PFSK-1 (cell line): ENCODE measurements around the gene CLTA.
A peak's percentile ranks its signal among the peaks of the same experiment; 100 is the strongest.

Experiments
- FOXP2 ChIP-seq: optimal IDR thresholded peaks from 2 replicates; pipeline ENCODE3; 2011; ENCODE audit warnings: borderline replicate concordance, control low read depth, inconsistent platforms; ENCODE audit not compliant: insufficient read depth; ENCODE audit errors: extremely low read length, extremely low read depth
- POLR2AphosphoS5 ChIP-seq: IDR thresholded peaks from 2 replicates; pipeline ENCODE4 v1.6.1; 2012; ENCODE audit warnings: low read depth, mild to moderate bottlenecking, control low read depth, low read length, moderate library complexity
- SIN3A ChIP-seq: IDR thresholded peaks from 2 replicates; pipeline ENCODE4 v1.6.1; 2012; ENCODE audit warnings: mild to moderate bottlenecking, low read length, moderate library complexity, borderline replicate concordance; ENCODE audit not compliant: insufficient read depth
- TAF1 ChIP-seq: IDR thresholded peaks from 2 replicates; pipeline ENCODE4 v1.6.1; 2012; ENCODE audit warnings: low read length, control low read depth, borderline replicate concordance; ENCODE audit not compliant: insufficient read depth
- TF ChIP-seq, protein P1 (sequence below), 2 experiments: IDR thresholded peaks; 2 replicates each; pipeline versions ENCODE4 v1.6.1 to v1.8.0; 2011 to 2012; ENCODE audit warnings: low read depth in 2 of 2, low read length in 2 of 2, control low read depth in 1 of 2, inconsistent platforms in 1 of 2, mild to moderate bottlenecking in 1 of 2, moderate library complexity in 1 of 2; ENCODE audit not compliant: insufficient read depth in 1 of 2

The CLTA gene

DNA sequence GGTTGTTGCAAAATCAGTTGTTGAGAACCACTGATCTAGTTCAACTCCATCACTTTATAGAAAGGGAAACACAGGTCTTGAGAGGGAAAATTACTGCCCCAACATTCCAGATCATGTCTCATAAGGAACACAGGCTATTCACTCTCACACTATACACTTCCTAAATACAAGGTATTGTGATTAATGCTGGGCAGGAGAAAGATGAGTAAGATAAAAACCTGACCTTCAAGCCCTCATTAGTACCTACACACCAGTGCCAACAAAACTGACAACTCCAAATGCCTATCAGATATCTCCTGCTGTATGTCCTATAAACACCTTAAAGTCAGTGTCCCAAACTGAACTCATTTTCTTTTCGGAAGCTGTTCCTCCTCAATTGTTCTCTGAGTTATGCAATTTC lies 59.4 kb downstream of the CLTA start:
- TF ChIP-seq SIN3A, result no peak
- TF ChIP-seq FOXP2, result no peak
- TF ChIP-seq, protein P1, sequence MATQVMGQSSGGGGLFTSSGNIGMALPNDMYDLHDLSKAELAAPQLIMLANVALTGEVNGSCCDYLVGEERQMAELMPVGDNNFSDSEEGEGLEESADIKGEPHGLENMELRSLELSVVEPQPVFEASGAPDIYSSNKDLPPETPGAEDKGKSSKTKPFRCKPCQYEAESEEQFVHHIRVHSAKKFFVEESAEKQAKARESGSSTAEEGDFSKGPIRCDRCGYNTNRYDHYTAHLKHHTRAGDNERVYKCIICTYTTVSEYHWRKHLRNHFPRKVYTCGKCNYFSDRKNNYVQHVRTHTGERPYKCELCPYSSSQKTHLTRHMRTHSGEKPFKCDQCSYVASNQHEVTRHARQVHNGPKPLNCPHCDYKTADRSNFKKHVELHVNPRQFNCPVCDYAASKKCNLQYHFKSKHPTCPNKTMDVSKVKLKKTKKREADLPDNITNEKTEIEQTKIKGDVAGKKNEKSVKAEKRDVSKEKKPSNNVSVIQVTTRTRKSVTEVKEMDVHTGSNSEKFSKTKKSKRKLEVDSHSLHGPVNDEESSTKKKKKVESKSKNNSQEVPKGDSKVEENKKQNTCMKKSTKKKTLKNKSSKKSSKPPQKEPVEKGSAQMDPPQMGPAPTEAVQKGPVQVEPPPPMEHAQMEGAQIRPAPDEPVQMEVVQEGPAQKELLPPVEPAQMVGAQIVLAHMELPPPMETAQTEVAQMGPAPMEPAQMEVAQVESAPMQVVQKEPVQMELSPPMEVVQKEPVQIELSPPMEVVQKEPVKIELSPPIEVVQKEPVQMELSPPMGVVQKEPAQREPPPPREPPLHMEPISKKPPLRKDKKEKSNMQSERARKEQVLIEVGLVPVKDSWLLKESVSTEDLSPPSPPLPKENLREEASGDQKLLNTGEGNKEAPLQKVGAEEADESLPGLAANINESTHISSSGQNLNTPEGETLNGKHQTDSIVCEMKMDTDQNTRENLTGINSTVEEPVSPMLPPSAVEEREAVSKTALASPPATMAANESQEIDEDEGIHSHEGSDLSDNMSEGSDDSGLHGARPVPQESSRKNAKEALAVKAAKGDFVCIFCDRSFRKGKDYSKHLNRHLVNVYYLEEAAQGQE (IDR thresholded peaks at IDR 0.05; ENCODE audit: insufficient read depth in 1 of 2, low read depth in 2 of 2, low read length in 2 of 2), result no peak
- no peak for TF ChIP-seq POLR2AphosphoS5
- no peak for TF ChIP-seq TAF1

DNA sequence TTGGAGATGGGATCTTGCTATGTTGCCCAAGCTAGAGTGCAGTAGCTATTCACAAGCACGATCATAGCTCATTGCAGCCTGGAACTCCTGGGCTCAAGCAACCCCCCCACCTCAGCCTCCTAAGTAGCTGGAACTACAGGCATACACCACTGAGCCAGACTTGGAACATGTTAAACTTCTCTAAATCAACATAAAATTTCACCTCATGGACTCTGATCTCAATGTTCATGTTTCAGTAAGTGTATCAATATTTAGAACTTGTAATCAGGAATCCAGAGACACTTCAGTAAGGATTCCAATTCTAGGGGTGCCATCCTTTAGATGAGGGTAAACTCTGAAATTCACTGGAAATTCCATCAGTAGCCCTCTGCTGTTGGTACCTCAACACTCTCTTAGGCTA lies 60.7 kb downstream of the CLTA start:
- TF ChIP-seq, protein P1 (IDR thresholded peaks at IDR 0.05; ENCODE audit: insufficient read depth in 1 of 2, low read depth in 2 of 2, low read length in 2 of 2), result no peak
- TF ChIP-seq SIN3A (no peak), POLR2AphosphoS5 (no peak), FOXP2 (no peak), TAF1 (no peak)

DNA sequence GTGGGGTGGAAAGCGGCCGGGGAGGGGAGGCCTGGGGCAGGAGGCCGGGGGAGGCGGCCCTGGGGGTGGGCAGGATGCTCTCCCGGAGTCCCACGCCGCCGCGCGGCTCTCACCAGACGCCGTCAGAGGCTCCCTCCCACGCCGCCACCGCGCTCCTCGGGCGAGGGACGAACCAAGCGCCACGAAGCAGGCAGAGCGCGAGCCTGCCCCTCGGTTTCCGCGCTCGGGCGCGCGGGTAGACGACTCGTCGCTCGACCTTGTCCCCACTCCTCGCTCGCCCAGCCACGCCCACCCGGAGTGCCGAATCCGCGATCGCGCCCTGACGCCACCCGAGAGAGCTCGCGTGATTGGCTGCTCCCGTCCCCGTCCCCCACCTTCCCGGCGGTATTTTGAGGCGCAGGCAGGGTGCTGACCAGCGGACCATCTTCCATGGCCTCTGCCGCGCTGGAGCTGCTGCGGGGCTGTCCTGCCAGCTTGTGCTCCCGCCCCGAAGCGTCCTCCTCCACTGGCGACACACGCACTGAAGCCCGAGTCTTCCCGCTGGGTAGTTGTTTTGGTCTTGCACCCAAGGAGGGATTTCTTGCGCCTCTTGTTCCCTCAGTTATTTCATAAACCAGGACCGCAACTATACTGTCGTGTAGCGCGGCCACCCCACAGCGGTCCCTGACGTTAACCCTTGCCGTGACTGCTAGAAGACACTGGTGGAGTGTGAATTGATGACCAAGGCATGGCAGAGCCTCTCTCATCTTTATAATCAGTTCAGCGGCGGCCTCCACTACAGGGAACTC lies 67.7 kb downstream of the CLTA start, which contains the start of gene GNE:
TSS of gene GNE (minus strand) at position 241 of the 788 bp plus-strand sequence. CDS start 9,093 bp downstream, outside the sequence.
- TF ChIP-seq, protein P1 (IDR thresholded peaks at IDR 0.05; ENCODE audit: insufficient read depth in 1 of 2, low read depth in 2 of 2, low read length in 2 of 2), result no peak
- TF ChIP-seq FOXP2, result peak; percentile 54

DNA sequence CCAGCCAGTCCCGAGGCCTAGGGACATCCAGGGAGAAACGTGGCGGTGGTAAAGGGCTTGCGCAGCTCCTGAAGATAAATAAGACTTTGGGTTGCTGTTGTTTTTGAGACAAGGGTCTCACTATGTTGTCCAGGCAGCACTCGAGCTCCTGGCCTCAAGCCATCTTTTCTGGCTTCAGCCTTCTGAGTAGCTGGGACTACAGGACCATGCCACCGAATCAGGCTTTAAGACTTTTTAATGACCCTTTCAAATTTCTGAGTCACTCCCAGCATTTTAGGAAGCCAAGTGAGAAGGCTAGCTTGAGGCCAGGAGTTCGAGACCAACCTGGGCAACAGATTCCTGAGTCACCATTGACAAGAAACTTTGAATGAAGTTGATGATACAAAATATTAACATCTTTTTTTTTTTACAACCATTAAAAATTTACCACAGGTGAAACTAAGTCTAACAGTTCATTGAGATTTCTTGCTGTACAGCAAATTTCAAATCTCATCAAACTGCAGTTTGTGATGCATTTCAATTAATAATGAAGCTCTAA lies 68.3 kb downstream of the CLTA start:
- TF ChIP-seq TAF1 (no peak), FOXP2 (no peak), POLR2AphosphoS5 (no peak), SIN3A (no peak)
- TF ChIP-seq, protein P1 (IDR thresholded peaks at IDR 0.05; ENCODE audit: insufficient read depth in 1 of 2, low read depth in 2 of 2, low read length in 2 of 2), result no peak
